Esophagus muscularis mucosa (tissue), 4 donors: ENCODE measurements around the gene DLX4. TPM values are rescaled to one million over a fixed set of nuclear protein-coding genes. Genes with fewer than 3 reads are reported as not detected.

ENCODE experiments used
- DNase-seq: peaks from one replicate; pipeline ENCODE4 v3.0.0-alpha.2; 2017; ENCODE audit errors: extremely low spot score
- H3K27ac ChIP-seq, 4 donors: fragments of 200-600 bp; sonication (generic); replicated peaks in 1 of 4; 1 replicate in 3 of 4; 2 replicates in 1 of 4; pipeline ENCODE4 v1.5.1; 2016 to 2019; ENCODE audit warnings: mild to moderate bottlenecking in 1 of 4
- H3K27me3 ChIP-seq, 4 donors: fragments of 200-600 bp; sonication (generic); one replicate each; pipeline versions ENCODE4 v1.5.1 to v1.6.0; 2016 to 2019
- H3K36me3 ChIP-seq, 4 donors: fragments of 200-600 bp; sonication (generic); one replicate each; pipeline ENCODE4 v1.5.1; 2016 to 2019
- H3K4me1 ChIP-seq, 4 donors: fragments of 200-600 bp; sonication (generic); one replicate each; pipeline ENCODE4 v1.5.1; 2016 to 2019
- H3K4me3 ChIP-seq, 4 donors: fragments of 200-600 bp; sonication (generic); 1 replicate in 2 of 4; 2 replicates in 2 of 4; pipeline ENCODE4 v1.5.1; 2016 to 2019; ENCODE audit warnings: mild to moderate bottlenecking in 4 of 4, moderate library complexity in 1 of 4
- H3K9me3 ChIP-seq, 4 donors: fragments of 200-600 bp; sonication (generic); 1 replicate in 3 of 4; 2 replicates in 1 of 4; pipeline ENCODE4 v1.5.1; 2016 to 2019
- CTCF ChIP-seq, 3 experiments: fragments of 200-600 bp in 2 of 3; fragments of 450-650 bp in 1 of 3; sonication (generic) in 2 of 3; IDR thresholded peaks; one replicate each; pipeline ENCODE4 v1.5.1; 2017 to 2019; ENCODE audit warnings: antibody characterized with exemption in 3 of 3, mild to moderate bottlenecking in 2 of 3, moderate library complexity in 1 of 3
- EP300 ChIP-seq: sonication (generic); formaldehyde crosslinking; IDR thresholded peaks from one replicate; pipeline ENCODE4 v1.6.1; 2017; ENCODE audit warnings: antibody characterized with exemption
- POLR2A ChIP-seq: fragments of 450-650 bp; IDR thresholded peaks from one replicate; pipeline ENCODE4 v1.6.1; 2017; ENCODE audit warnings: antibody characterized with exemption, moderate library complexity, mild to moderate bottlenecking, low read depth
- POLR2AphosphoS5 ChIP-seq, 2 donors: sonication (generic); formaldehyde crosslinking; IDR thresholded peaks; one replicate each; pipeline ENCODE4 v1.6.1; 2017; ENCODE audit warnings: antibody characterized with exemption in 2 of 2
- WGBS: methylation state at CpG from one replicate; pipeline ENCODE4 v1.1.5; 2018; 5-methylcytosine and 5-hydroxymethylcytosine counted together
- intact Hi-C: fragments of 100-400 bp; cut with DNase I; formaldehyde crosslinking; loops from one replicate; pipeline ENCODE4 v1.15.1; 2023
- total RNA-seq, 4 donors: library from RNA; depleted of rRNA; stranded (reverse); fragments of >200 nt; gene quantifications; one replicate each; pipeline versions ENCODE4 v1.1.0 to v1.2.1, GENCODE V29; 2016

The DLX4 gene
- total RNA-seq, 4 donors from 2014 or later: not detected

- 44% methylated on average over 3 of the region's 3 CpGs for WGBS
- intact Hi-C loops: loop anchor here (10.0 kb wide), 1 partner anchor 416 kb away; the partner anchor contains the start of gene NXPH3
- no peaks in the 10 kb centered on the region for H3K9me3 ChIP-seq
- no peak for DNase-seq
- no peaks in the 10 kb centered on the region for H3K36me3 ChIP-seq
- peaks cover 22 to 40% (median 35%) of the 10 kb centered on the region in 4 donors for H3K4me1 ChIP-seq
- no peak overlapping the region for H3K27ac ChIP-seq
- no peak overlapping the region for H3K4me3 ChIP-seq
- H3K27me3 ChIP-seq: peaks cover 0 to 100% (median 33%) of the 10 kb centered on the region in 4 donors
- TF ChIP-seq POLR2A (no peak), CTCF (IDR thresholded peaks at IDR 0.05) (no peak), EP300 (no peak), POLR2AphosphoS5 (IDR thresholded peaks at IDR 0.05) (no peak)
Observed at GRCh38 chr17:49990331-49990730, 21.3 kb downstream of the DLX4 start.

GRCh38 chr17:49990921-49991320, 21.9 kb downstream of the DLX4 start:
- Histone ChIP-seq H3K27me3 (peaks cover 0 to 100% (median 39%) of the 10 kb centered on the region in 4 donors), H3K4me1 (peaks cover 24 to 46% (median 37%) of the 10 kb centered on the region in 4 donors), H3K9me3 (no peaks in the 10 kb centered on the region), H3K4me3 (no peak overlapping the region), H3K36me3 (no peaks in the 10 kb centered on the region), H3K27ac (no peak overlapping the region)
- no peak for TF ChIP-seq EP300
- TF ChIP-seq CTCF (IDR thresholded peaks at IDR 0.05): no peak
- TF ChIP-seq POLR2AphosphoS5 (IDR thresholded peaks at IDR 0.05): no peak
- no peak for TF ChIP-seq POLR2A
- no peak for DNase-seq
- 79% methylated on average over 2 of the region's 8 CpGs for WGBS
- intact Hi-C loops: loop anchor here (10.0 kb wide), 1 partner anchor 416 kb away; the partner anchor contains the start of gene NXPH3

GRCh38 chr17:49991409-49991808, 22.4 kb downstream of the DLX4 start:
- Histone ChIP-seq H3K9me3 (no peaks in the 10 kb centered on the region), H3K4me1 (peaks cover 24 to 51% (median 40%) of the 10 kb centered on the region in 4 donors), H3K36me3 (no peaks in the 10 kb centered on the region), H3K27ac (no peak overlapping the region), H3K27me3 (peaks cover 1 to 100% (median 43%) of the 10 kb centered on the region in 4 donors), H3K4me3 (no peak overlapping the region)
- intact Hi-C loops: loop anchor here (10.0 kb wide), 1 partner anchor 417 kb away; the partner anchor contains the start of gene NXPH3
- no peak for TF ChIP-seq POLR2A
- TF ChIP-seq EP300: no peak
- no peak for TF ChIP-seq CTCF (IDR thresholded peaks at IDR 0.05)
- TF ChIP-seq POLR2AphosphoS5 (IDR thresholded peaks at IDR 0.05): no peak
- WGBS: 82% methylated on average over 12 of the region's 14 CpGs
- DNase-seq: no peak

- DNase-seq: no peak
- peaks cover 2 to 100% (median 47%) of the 10 kb centered on the region in 4 donors for H3K27me3 ChIP-seq
- H3K4me3 ChIP-seq: no peak overlapping the region
- intact Hi-C loops: loop anchor here (10.0 kb wide), 1 partner anchor 418 kb away; the partner anchor contains the start of gene NXPH3
- no peaks in the 10 kb centered on the region for H3K36me3 ChIP-seq
- H3K9me3 ChIP-seq: no peaks in the 10 kb centered on the region
- peaks cover 34 to 57% (median 49%) of the 10 kb centered on the region in 4 donors for H3K4me1 ChIP-seq
- 78% methylated on average over 7 of the region's 13 CpGs for WGBS
- H3K27ac ChIP-seq: no peak overlapping the region
- no peak for TF ChIP-seq POLR2A
- no peak for TF ChIP-seq EP300
- TF ChIP-seq POLR2AphosphoS5 (IDR thresholded peaks at IDR 0.05): no peak
- TF ChIP-seq CTCF (IDR thresholded peaks at IDR 0.05): no peak
Observed at GRCh38 chr17:49992191-49992932, 23.4 kb downstream of the DLX4 start.
